ENCODE data around the gene FARP1. TPM values are rescaled to one million over a fixed set of nuclear protein-coding genes. Genes with fewer than 3 reads are reported as not detected.

Gene FARP1
- total RNA-seq, 1 donor from 2014 or later = 128 TPM

DNA sequence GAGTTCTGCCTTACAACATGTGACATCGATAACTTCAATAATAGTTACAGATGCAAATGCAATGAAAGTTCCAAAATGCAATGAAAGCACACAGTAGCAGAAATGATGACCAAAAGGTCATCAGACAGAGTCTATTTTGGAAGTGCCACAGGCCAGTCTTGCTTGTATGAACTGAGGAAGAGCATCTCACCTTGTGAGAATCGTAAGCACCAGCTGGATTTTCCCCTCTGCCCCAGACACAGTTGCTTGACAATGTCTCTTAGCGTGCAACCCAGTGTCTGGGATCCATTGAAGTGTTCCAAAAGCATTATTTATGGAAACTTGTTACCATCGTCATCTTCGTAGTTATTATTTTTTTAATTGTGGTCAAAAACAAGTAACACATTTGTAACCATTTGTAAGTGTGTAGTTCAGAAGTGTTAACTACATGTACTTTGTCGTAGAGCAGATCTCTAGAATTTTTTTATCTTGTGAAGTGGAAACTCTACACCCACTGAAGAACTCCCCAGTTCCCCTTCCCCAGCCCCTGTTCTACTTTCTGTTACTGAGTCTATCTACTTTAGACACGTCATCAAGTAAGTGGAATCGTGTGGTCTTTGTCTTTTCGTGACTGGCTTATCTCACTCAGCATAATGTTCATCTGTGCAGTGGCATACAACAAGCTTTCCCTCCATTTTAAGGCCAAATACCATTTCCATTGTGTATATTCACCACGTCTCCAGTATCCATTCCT is 204.2 kb downstream of the FARP1 start:
- Histone ChIP-seq H3K27ac (ENCODE audit: low read depth, low read length) (no peak overlapping the region), H3K4me1 (ENCODE audit: insufficient read depth, low read length) (no peaks in the 10 kb centered on the region), H3K36me3 (ENCODE audit: insufficient read depth, low read length) (peaks cover 3% of the 10 kb centered on the region), H3K79me2 (ENCODE audit: insufficient read depth, low read length) (peaks cover 3% of the 10 kb centered on the region), H3K9ac (ENCODE audit: low read length) (no peak overlapping the region), H4K20me1 (ENCODE audit: insufficient read depth, low read length) (peaks cover 37% of the 10 kb centered on the region), H3K4me3 (ENCODE audit: insufficient read depth, low read depth, low read length) (no peak overlapping the region), H3K27me3 (ENCODE audit: insufficient read depth, low read length) (no peaks in the 10 kb centered on the region), H2AFZ (ENCODE audit: low read depth, low read length) (no peak overlapping the region), H3K4me2 (ENCODE audit: low read length) (no peak overlapping the region), H3K9me3 (ENCODE audit: insufficient read depth, low read depth, low read length) (no peaks in the 10 kb centered on the region)
- DNase-seq (ENCODE audit: low read depth) = no peak
- Mint-ChIP-seq H3K4me3 (ENCODE audit: unreplicated experiment) (no peak overlapping the region), H3K36me3 (ENCODE audit: low read depth, unreplicated experiment) (peaks cover 17% of the 10 kb centered on the region), H3K27me3 (ENCODE audit: low read depth, unreplicated experiment) (no peaks in the 10 kb centered on the region), H3K9me3 (ENCODE audit: unreplicated experiment) (peaks cover 1% of the 10 kb centered on the region), H3K4me1 (ENCODE audit: low read depth, unreplicated experiment) (peaks cover 8% of the 10 kb centered on the region), H3K27ac (ENCODE audit: unreplicated experiment) (no peak overlapping the region)
- no peak for FAIRE-seq
- TF ChIP-seq, protein P1, sequence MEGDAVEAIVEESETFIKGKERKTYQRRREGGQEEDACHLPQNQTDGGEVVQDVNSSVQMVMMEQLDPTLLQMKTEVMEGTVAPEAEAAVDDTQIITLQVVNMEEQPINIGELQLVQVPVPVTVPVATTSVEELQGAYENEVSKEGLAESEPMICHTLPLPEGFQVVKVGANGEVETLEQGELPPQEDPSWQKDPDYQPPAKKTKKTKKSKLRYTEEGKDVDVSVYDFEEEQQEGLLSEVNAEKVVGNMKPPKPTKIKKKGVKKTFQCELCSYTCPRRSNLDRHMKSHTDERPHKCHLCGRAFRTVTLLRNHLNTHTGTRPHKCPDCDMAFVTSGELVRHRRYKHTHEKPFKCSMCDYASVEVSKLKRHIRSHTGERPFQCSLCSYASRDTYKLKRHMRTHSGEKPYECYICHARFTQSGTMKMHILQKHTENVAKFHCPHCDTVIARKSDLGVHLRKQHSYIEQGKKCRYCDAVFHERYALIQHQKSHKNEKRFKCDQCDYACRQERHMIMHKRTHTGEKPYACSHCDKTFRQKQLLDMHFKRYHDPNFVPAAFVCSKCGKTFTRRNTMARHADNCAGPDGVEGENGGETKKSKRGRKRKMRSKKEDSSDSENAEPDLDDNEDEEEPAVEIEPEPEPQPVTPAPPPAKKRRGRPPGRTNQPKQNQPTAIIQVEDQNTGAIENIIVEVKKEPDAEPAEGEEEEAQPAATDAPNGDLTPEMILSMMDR (IDR thresholded peaks at IDR 0.05; ENCODE audit: insufficient read depth, low read depth, low read length) = no peak
- no peak for TF ChIP-seq EZH2 (IDR thresholded peaks at IDR 0.05; ENCODE audit: insufficient read depth, low read length)

DNA sequence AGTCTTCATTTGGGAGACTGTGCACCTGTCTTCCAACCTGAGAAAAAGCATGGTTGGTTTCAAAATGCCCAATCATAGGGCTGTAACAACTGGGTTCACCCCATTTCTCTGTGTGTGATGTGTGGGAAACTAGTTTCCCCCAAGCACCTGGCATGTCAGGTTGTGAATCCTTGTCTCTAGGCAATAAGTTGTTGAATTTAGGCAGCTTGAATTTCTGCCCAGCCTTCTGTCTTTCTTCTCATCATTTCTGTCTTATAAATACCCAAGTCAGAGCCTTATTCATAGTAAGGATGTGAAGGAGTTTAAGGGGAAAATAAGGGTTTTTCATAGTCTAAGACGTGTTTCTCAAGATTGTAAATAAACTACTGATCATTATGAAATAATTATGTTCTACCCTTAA is 204.9 kb downstream of the FARP1 start:
- FAIRE-seq (no peak), DNase-seq (ENCODE audit: low read depth) (no peak)
- Histone ChIP-seq H3K4me1 (ENCODE audit: insufficient read depth, low read length) (no peaks in the 10 kb centered on the region), H3K27ac (ENCODE audit: low read depth, low read length) (no peak overlapping the region), H4K20me1 (ENCODE audit: insufficient read depth, low read length) (peaks cover 36% of the 10 kb centered on the region), H3K79me2 (ENCODE audit: insufficient read depth, low read length) (peaks cover 3% of the 10 kb centered on the region), H3K36me3 (ENCODE audit: insufficient read depth, low read length) (peaks cover 3% of the 10 kb centered on the region), H3K9ac (ENCODE audit: low read length) (no peak overlapping the region), H3K27me3 (ENCODE audit: insufficient read depth, low read length) (no peaks in the 10 kb centered on the region), H3K4me3 (ENCODE audit: insufficient read depth, low read depth, low read length) (no peak overlapping the region), H2AFZ (ENCODE audit: low read depth, low read length) (no peak overlapping the region), H3K9me3 (ENCODE audit: insufficient read depth, low read depth, low read length) (no peaks in the 10 kb centered on the region), H3K4me2 (ENCODE audit: low read length) (no peak overlapping the region)
- Mint-ChIP-seq H3K4me1 (ENCODE audit: low read depth, unreplicated experiment) (peaks cover 8% of the 10 kb centered on the region), H3K27ac (ENCODE audit: unreplicated experiment) (no peak overlapping the region), H3K9me3 (ENCODE audit: unreplicated experiment) (peaks cover 1% of the 10 kb centered on the region), H3K4me3 (ENCODE audit: unreplicated experiment) (no peak overlapping the region), H3K36me3 (ENCODE audit: low read depth, unreplicated experiment) (peaks cover 17% of the 10 kb centered on the region), H3K27me3 (ENCODE audit: low read depth, unreplicated experiment) (no peaks in the 10 kb centered on the region)
- TF ChIP-seq EZH2 (IDR thresholded peaks at IDR 0.05; ENCODE audit: insufficient read depth, low read length) = no peak
- TF ChIP-seq, protein P1 (IDR thresholded peaks at IDR 0.05; ENCODE audit: insufficient read depth, low read depth, low read length) = no peak

All from astrocyte (in vitro differentiated cells and primary cell).